ENCODE data around the gene TFAP2D.

The TFAP2D gene

DNA sequence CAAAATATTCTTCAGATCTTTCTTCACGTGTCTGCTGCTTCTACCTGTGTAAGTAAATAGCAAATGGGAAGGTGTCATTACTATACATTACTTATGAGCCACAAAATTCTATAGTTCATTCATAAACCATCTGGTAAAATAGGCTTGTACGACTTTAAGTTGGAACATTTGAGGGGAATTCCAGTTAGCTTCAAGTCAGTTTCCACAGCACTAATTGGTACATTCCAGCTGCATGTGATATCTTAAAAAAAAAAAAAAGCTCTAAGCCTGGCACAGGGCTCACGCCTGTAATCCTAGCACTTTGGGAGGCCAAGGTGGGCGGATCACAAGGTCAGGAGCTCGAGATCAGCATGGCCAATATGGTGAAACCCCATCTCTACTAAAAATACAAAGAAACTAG, 82.2 kb downstream of the TFAP2D start:
- no peaks in the 10 kb centered on the region for H3K4me1 ChIP-seq (ENCODE audit: insufficient read depth, low read length)
- H3K27ac ChIP-seq (ENCODE audit: low read depth, low read length) = no peak overlapping the region
- H3K36me3 ChIP-seq (ENCODE audit: insufficient read depth, low read length) = no peaks in the 10 kb centered on the region
- H3K9me3 ChIP-seq (ENCODE audit: low read length) = no peaks in the 10 kb centered on the region
- no peak overlapping the region for H3K9ac ChIP-seq (ENCODE audit: low read length)
- no peak overlapping the region for H3K4me3 ChIP-seq (ENCODE audit: low read depth in 1 of 2, low read length in 2 of 2)
- H3K27me3 ChIP-seq (ENCODE audit: control insufficient read depth in 1 of 2, insufficient read depth in 2 of 2, low read length in 2 of 2) = no peaks in the 10 kb centered on the region

DNA sequence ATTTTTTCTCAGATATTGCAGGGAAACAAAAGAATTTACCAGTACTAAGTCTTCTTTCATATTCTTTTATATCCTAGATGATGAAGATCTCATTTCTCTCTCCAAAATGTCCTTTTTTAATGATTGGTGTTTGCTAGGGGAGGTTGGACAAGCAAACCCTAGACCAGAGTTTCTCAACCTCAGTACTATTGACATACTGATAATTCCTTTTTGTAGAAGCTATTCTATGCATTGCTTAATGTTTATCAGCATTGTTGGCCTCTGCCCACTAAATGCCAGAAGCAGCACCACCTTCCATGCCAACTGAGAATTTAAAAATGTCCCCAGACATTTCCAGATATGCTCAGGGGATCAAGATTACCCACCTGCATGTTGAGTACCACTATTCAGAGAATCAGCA, 91.0 kb downstream of the TFAP2D start:
- Histone ChIP-seq H3K4me3 (ENCODE audit: low read depth in 1 of 2, low read length in 2 of 2) (no peak overlapping the region), H3K36me3 (ENCODE audit: insufficient read depth, low read length) (no peaks in the 10 kb centered on the region), H3K9ac (ENCODE audit: low read length) (no peak overlapping the region), H3K27ac (ENCODE audit: low read depth, low read length) (no peak overlapping the region), H3K9me3 (ENCODE audit: low read length) (no peaks in the 10 kb centered on the region), H3K4me1 (ENCODE audit: insufficient read depth, low read length) (no peaks in the 10 kb centered on the region), H3K27me3 (ENCODE audit: control insufficient read depth in 1 of 2, insufficient read depth in 2 of 2, low read length in 2 of 2) (no peaks in the 10 kb centered on the region)

DNA sequence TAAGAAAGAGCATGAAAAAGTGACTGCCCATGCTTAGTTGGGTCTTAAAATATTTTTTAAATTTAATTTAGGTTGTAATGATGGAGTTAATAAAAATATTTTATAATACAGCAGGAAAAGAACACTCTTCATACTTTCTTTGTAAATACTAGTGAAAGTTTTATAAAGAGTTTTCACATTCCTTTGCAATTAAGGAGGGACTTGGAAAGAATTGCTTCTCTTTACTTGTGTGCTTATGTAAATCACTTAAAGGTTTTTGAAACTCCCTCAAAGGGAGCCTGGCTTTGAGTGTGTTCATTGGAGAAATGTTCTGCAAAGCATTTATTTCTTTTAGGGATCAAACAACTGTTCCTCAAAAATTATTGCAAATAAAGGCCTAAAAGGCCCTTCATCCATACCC, 93.7 kb downstream of the TFAP2D start:
- Histone ChIP-seq H3K9ac (ENCODE audit: low read length) (no peak overlapping the region), H3K9me3 (ENCODE audit: low read length) (no peaks in the 10 kb centered on the region), H3K36me3 (ENCODE audit: insufficient read depth, low read length) (no peaks in the 10 kb centered on the region)

DNA sequence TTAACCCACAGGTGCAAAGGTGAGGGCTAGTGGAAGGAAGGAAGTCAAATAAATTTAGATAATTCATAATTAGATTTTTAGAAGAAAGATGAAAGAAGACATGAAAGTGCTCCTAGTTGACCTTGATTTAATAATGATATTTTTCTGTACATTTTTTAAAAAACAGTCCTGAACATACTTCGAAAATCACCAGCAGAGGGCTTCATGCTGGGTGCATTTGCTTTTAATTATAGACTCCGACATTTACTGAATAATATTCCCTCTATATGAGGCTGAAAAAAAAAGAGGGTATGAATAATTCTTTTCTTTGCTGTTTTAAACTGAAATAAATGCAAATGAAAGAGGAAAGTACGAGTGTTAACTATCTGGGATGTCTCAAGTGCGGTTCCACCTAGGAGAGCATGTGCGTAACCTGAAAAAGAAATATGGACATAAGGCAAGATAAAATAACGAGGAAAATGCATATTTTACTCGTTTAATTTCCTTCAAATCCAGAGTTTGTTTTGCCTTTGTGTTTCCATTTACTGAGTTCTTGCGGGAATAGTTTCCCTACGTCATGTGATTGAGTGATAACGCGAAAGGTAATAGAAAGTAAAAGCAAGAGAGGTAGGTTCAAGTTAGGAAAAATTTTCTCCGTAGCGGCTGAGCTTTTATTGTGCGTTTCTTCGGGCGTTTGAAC, 102.2 kb downstream of the TFAP2D start:
- Histone ChIP-seq H3K9ac (ENCODE audit: low read length) (no peak overlapping the region), H3K27me3 (ENCODE audit: control insufficient read depth in 1 of 2, insufficient read depth in 2 of 2, low read length in 2 of 2) (peaks cover 35 to 50% of the 10 kb centered on the region in 2 donors)

More for the DNA sequence above, 93.7 kb downstream of the TFAP2D start:
- Histone ChIP-seq H3K4me1 (ENCODE audit: insufficient read depth, low read length) (no peaks in the 10 kb centered on the region), H3K27me3 (ENCODE audit: control insufficient read depth in 1 of 2, insufficient read depth in 2 of 2, low read length in 2 of 2) (no peaks in the 10 kb centered on the region), H3K27ac (ENCODE audit: low read depth, low read length) (no peak overlapping the region), H3K4me3 (ENCODE audit: low read depth in 1 of 2, low read length in 2 of 2) (no peak overlapping the region)

DNA sequence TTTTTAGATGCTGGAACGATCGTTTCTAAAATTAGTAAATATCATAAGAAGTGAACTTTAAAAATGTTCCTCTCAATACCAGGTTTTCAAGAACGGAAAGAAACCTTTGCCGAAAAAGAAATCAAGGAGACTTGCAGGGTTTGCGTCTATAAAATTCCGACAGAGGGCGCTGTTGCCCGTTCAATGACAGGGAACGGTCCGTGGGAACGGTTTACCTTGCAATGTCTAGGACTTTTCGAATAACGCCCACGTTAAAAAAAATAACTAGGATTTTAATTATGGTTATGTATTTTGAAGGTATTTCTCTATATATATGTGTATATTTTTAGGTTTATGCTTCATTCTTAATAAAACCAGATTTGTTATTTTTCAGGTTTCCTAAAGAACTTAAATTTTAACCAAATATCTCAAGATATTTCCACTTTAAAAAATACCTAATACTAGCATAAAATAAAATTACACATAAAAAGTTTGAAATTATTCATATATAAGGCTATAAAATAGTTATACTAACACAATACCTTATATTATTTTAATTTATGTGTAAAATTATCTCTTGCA, 102.9 kb downstream of the TFAP2D start:
- Histone ChIP-seq H3K4me3 (ENCODE audit: low read depth in 1 of 2, low read length in 2 of 2) (peak overlapping the region in 1 of 2 donors; percentile 32), H3K27me3 (ENCODE audit: control insufficient read depth in 1 of 2, insufficient read depth in 2 of 2, low read length in 2 of 2) (peaks cover 41 to 56% of the 10 kb centered on the region in 2 donors), H3K9ac (ENCODE audit: low read length) (no peak overlapping the region), H3K9me3 (ENCODE audit: low read length) (no peaks in the 10 kb centered on the region), H3K27ac (ENCODE audit: low read depth, low read length) (no peak overlapping the region), H3K36me3 (ENCODE audit: insufficient read depth, low read length) (no peaks in the 10 kb centered on the region), H3K4me1 (ENCODE audit: insufficient read depth, low read length) (peaks cover 10% of the 10 kb centered on the region)

More for the DNA sequence above, 102.2 kb downstream of the TFAP2D start:
- no peak overlapping the region for H3K27ac ChIP-seq (ENCODE audit: low read depth, low read length)
- peak overlapping the region in 1 of 2 donors; percentile 32 for H3K4me3 ChIP-seq (ENCODE audit: low read depth in 1 of 2, low read length in 2 of 2)
- H3K36me3 ChIP-seq (ENCODE audit: insufficient read depth, low read length) = no peaks in the 10 kb centered on the region
- H3K9me3 ChIP-seq (ENCODE audit: low read length) = no peaks in the 10 kb centered on the region
- peaks cover 5% of the 10 kb centered on the region for H3K4me1 ChIP-seq (ENCODE audit: insufficient read depth, low read length)

DNA sequence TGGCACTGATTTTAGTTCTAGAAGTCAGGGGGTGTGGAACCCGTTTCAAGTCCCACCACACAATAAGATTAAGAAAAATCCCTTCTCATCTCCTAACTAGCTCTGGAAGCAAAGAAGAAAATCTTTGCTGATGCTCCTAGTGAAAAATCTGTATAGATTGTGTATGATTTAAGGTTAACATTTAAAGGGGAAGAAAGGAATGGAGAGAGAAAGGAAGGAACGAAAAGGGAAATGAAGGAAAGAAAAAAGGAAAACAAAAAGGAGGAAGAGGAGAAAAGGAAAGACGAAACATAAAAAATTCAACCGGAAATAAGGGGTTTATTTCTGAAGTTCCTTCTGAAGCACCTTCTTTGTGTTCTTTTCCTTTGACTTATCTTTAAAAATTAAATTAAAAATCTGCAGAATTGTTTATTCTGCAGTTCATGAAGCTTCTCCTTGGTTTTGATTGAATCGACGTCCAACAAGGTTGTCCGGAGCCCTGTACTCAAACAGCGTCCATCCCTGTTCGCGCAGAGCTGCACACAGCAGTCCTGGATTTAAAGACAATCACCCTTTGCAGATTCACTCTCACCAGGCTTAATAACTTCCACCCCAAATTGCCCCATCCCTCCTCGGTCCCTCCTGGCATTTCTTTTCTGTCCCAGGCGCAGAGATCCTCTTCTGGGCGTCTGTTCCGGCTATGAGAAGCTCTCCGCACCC, 103.8 kb downstream of the TFAP2D start:
- H3K4me1 ChIP-seq (ENCODE audit: insufficient read depth, low read length) = peaks cover 10% of the 10 kb centered on the region

DNA sequence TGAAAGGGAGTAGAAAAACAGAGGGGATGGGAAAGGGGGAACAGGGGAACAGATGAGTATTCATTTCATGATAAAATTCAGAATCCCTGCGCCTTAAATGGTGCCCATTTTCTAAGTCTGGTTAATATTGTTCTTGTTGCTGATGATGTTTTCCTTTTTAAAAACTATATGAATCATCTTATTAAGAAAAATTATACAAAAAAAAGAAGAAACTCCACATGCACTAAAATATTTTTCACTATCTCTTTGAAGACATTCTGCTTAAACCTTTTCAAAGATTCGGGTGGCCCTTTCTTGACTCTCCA, 104.3 kb downstream of the TFAP2D start:
- H3K36me3 ChIP-seq (ENCODE audit: insufficient read depth, low read length) = no peaks in the 10 kb centered on the region

More for the DNA sequence above, 103.8 kb downstream of the TFAP2D start:
- no peaks in the 10 kb centered on the region for H3K9me3 ChIP-seq (ENCODE audit: low read length)
- no peak overlapping the region for H3K27ac ChIP-seq (ENCODE audit: low read depth, low read length)
- H3K9ac ChIP-seq (ENCODE audit: low read length) = no peak overlapping the region
- no peaks in the 10 kb centered on the region for H3K36me3 ChIP-seq (ENCODE audit: insufficient read depth, low read length)
- H3K4me3 ChIP-seq (ENCODE audit: low read depth in 1 of 2, low read length in 2 of 2) = no peak overlapping the region
- peaks cover 50 to 65% of the 10 kb centered on the region in 2 donors for H3K27me3 ChIP-seq (ENCODE audit: control insufficient read depth in 1 of 2, insufficient read depth in 2 of 2, low read length in 2 of 2)

DNA sequence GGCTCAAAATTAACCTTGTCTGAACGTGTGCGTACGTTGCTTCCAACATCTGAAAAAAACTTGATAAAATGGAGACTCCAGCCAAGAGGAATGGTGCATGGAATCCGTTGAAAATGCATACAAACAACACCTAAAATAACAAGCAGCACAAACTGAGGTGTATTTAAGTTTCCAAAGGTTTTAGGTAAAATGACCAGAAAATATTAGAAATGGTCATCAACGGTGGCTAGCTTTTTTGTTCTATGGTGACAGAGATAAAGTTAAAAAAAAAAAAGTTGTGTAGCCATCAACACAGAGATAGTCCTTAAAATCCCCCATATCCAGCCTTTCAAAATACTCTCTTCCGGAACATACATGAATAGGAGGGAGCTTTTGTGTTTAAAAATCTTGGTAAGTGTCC, 104.7 kb downstream of the TFAP2D start:
- Histone ChIP-seq H3K4me3 (ENCODE audit: low read depth in 1 of 2, low read length in 2 of 2) (no peak overlapping the region), H3K9me3 (ENCODE audit: low read length) (no peaks in the 10 kb centered on the region), H3K27me3 (ENCODE audit: control insufficient read depth in 1 of 2, insufficient read depth in 2 of 2, low read length in 2 of 2) (peaks cover 59 to 74% of the 10 kb centered on the region in 2 donors)

More for the DNA sequence above, 104.3 kb downstream of the TFAP2D start:
- peaks cover 55 to 70% of the 10 kb centered on the region in 2 donors for H3K27me3 ChIP-seq (ENCODE audit: control insufficient read depth in 1 of 2, insufficient read depth in 2 of 2, low read length in 2 of 2)
- no peaks in the 10 kb centered on the region for H3K9me3 ChIP-seq (ENCODE audit: low read length)
- no peak overlapping the region for H3K4me3 ChIP-seq (ENCODE audit: low read depth in 1 of 2, low read length in 2 of 2)
- no peak overlapping the region for H3K27ac ChIP-seq (ENCODE audit: low read depth, low read length)
- H3K9ac ChIP-seq (ENCODE audit: low read length) = no peak overlapping the region
- H3K4me1 ChIP-seq (ENCODE audit: insufficient read depth, low read length) = peaks cover 13% of the 10 kb centered on the region

DNA sequence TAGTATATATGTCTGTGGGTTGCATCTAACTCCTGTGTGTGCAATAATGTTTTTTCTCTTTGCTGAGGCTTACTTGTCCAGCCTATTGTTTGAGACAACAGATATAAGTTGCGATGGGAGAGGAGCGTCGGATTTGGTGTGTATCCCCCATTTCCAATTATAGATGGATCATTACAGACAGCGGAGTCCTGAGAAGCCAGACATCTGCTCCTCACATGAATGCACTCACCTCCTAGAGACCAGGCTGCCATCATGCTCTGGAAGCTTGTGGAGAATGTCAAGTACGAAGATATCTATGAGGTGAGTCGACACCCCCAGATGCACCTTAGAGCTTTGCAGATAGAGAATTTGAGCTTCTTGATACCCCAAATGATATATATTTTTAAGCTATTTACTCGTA, 105.3 kb downstream of the TFAP2D start, which contains the start of gene TFAP2B:
TSS of gene TFAP2B (plus strand) at position 199 of the 400 bp plus-strand sequence. CDS start at position 220, 21 bp downstream.
- H3K9me3 ChIP-seq (ENCODE audit: low read length) = no peaks in the 10 kb centered on the region
- no peak within 1 kb of the TSS for H3K4me3 ChIP-seq (ENCODE audit: low read depth in 1 of 2, low read length in 2 of 2)
- no peak within 1 kb of the TSS for H3K9ac ChIP-seq (ENCODE audit: low read length)

More for the DNA sequence above, 104.7 kb downstream of the TFAP2D start:
- H3K9ac ChIP-seq (ENCODE audit: low read length) = no peak overlapping the region
- no peak overlapping the region for H3K27ac ChIP-seq (ENCODE audit: low read depth, low read length)
- peaks cover 13% of the 10 kb centered on the region for H3K4me1 ChIP-seq (ENCODE audit: insufficient read depth, low read length)
- no peaks in the 10 kb centered on the region for H3K36me3 ChIP-seq (ENCODE audit: insufficient read depth, low read length)

DNA sequence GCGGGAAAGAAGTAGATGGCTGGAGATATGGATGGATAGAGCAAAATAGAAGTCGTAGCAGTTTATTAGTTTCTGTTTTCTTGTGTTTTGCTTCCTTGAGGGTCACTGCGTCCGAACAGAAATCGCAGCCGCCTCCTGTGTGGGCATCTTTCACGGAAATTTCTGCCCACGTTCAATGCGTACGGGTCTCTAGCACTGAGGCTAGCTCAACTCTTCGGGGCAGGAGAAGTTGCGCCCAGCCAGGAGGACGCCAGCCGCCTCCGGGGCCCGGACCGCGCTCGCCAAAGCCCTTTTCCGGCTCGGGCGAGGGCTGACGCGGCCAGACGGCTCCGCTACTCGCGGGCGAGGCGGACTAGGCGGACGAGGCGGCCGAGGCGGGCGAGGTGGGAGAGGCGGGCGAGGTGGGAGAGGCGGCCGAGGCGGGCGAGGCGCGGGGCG, 106.2 kb downstream of the TFAP2D start:
- H3K27ac ChIP-seq (ENCODE audit: low read depth, low read length) = no peak overlapping the region
- no peaks in the 10 kb centered on the region for H3K36me3 ChIP-seq (ENCODE audit: insufficient read depth, low read length)
- H3K4me1 ChIP-seq (ENCODE audit: insufficient read depth, low read length) = peaks cover 13% of the 10 kb centered on the region
- peaks cover 72 to 84% of the 10 kb centered on the region in 2 donors for H3K27me3 ChIP-seq (ENCODE audit: control insufficient read depth in 1 of 2, insufficient read depth in 2 of 2, low read length in 2 of 2)
- H3K4me3 ChIP-seq (ENCODE audit: low read depth in 1 of 2, low read length in 2 of 2) = no peak overlapping the region
- H3K9ac ChIP-seq (ENCODE audit: low read length) = no peak overlapping the region
- H3K9me3 ChIP-seq (ENCODE audit: low read length) = no peaks in the 10 kb centered on the region

More for the DNA sequence above, 105.3 kb downstream of the TFAP2D start, which contains the start of gene TFAP2B:
- Histone ChIP-seq H3K27ac (ENCODE audit: low read depth, low read length) (no peak within 1 kb of the TSS), H3K27me3 (ENCODE audit: control insufficient read depth in 1 of 2, insufficient read depth in 2 of 2, low read length in 2 of 2) (peaks cover 66 to 81% of the 10 kb centered on the region in 2 donors), H3K4me1 (ENCODE audit: insufficient read depth, low read length) (peaks cover 13% of the 10 kb centered on the region), H3K36me3 (ENCODE audit: insufficient read depth, low read length) (no peaks in the 10 kb centered on the region)

All from muscle layer of colon (tissue), 2 donors.